Progenitor cell of endocrine pancreas (in vitro differentiated cells): ENCODE measurements around the gene TSPAN4. TPM values are rescaled to one million over a fixed set of nuclear protein-coding genes. Genes with fewer than 3 reads are reported as not detected.

Experiments
- DNase-seq: peaks from one replicate; pipeline ENCODE4 v3.0.0; 2021; ENCODE audit warnings: low spot score; ENCODE audit not compliant: unreplicated experiment
- H3K27ac Mint-ChIP-seq: 2 replicates; pipeline ENCODE4 v1.8.0; 2021; ENCODE audit warnings: mild to moderate bottlenecking, moderate library complexity, mixed read lengths
- H3K27me3 Mint-ChIP-seq: 2 replicates; pipeline ENCODE4 v1.8.0; 2021; ENCODE audit warnings: mixed read lengths
- H3K36me3 Mint-ChIP-seq: 2 replicates; pipeline ENCODE4 v1.8.0; 2022; ENCODE audit warnings: mixed read lengths; ENCODE audit not compliant: insufficient read depth
- H3K4me1 Mint-ChIP-seq: 2 replicates; pipeline ENCODE4 v1.8.0; 2021; ENCODE audit warnings: low read depth, mixed read lengths
- H3K4me3 Mint-ChIP-seq: 2 replicates; pipeline ENCODE4 v1.8.0; 2021; ENCODE audit warnings: low read depth, mild to moderate bottlenecking, moderate library complexity, mixed read lengths
- H3K9me3 Mint-ChIP-seq: 2 replicates; pipeline ENCODE4 v1.8.0; 2021; ENCODE audit warnings: low read depth, mixed read lengths
- total RNA-seq: library from RNA; stranded (reverse); gene quantifications from 2 replicates; pipeline ENCODE4 v1.2.1, GENCODE V29; 2021
- TF ChIP-seq, protein P1 (sequence below): fragments of 200-600 bp; sonication (generic); IDR thresholded peaks from one replicate; pipeline ENCODE4 v1.5.0; 2021; ENCODE audit warnings: antibody characterized with exemption, mild to moderate bottlenecking; ENCODE audit not compliant: unreplicated experiment

The TSPAN4 gene
- total RNA-seq, 1 donor from 2014 or later, result 24.9 TPM

DNA sequence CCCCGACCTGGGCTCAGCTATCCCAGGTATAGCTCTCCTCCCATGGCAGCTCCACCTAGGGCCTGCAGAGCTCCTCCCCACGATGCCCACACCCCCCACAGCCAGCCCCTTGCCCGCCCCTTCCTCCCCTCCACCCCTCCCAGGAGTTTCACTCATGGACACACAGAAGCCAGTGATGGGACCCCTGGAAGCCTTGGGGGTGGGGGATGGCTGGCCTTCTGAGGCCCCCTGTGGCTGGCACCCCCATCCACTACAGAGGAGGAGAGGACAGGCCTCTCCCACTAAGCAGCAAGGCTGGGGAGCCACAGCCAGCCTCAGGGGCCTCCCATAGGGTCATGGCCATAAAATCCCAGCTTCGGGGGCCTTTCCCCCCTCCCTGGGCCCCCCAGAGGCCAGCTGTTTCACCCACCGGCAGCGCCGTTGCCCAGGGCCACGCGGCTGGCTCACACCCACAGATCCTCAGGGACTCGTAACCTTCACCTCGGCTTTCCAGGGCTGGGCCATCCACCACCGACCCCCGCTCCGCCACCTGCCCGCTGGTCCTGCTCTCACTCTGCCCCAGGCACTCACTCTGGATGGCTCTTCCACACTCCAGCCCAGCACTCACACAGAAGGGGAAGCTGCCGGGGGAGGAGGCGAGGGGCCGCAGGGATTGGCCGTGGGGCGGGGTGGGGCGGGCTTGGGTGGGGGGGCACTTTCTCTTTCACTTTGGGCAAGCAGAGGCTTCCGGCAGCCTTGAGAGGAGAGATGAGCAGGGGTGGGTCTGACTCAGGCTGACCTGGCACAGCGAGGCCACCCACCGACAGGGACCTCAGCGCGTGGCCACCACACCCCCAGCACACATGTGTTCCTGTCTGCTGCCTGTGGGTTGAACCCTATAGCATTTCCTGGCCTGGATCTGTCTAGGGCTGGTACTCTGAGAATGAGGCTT lies 46.8 kb upstream of the TSPAN4 start:
- TF ChIP-seq, protein P1, sequence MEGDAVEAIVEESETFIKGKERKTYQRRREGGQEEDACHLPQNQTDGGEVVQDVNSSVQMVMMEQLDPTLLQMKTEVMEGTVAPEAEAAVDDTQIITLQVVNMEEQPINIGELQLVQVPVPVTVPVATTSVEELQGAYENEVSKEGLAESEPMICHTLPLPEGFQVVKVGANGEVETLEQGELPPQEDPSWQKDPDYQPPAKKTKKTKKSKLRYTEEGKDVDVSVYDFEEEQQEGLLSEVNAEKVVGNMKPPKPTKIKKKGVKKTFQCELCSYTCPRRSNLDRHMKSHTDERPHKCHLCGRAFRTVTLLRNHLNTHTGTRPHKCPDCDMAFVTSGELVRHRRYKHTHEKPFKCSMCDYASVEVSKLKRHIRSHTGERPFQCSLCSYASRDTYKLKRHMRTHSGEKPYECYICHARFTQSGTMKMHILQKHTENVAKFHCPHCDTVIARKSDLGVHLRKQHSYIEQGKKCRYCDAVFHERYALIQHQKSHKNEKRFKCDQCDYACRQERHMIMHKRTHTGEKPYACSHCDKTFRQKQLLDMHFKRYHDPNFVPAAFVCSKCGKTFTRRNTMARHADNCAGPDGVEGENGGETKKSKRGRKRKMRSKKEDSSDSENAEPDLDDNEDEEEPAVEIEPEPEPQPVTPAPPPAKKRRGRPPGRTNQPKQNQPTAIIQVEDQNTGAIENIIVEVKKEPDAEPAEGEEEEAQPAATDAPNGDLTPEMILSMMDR, result no peak
- Mint-ChIP-seq H3K4me3 (peak overlapping the region; percentile 82), H3K4me1 (peaks cover 7% of the 10 kb centered on the region), H3K36me3 (no peaks in the 10 kb centered on the region), H3K27ac (no peak overlapping the region), H3K9me3 (no peaks in the 10 kb centered on the region), H3K27me3 (no peaks in the 10 kb centered on the region)
- DNase-seq, result no peak

DNA sequence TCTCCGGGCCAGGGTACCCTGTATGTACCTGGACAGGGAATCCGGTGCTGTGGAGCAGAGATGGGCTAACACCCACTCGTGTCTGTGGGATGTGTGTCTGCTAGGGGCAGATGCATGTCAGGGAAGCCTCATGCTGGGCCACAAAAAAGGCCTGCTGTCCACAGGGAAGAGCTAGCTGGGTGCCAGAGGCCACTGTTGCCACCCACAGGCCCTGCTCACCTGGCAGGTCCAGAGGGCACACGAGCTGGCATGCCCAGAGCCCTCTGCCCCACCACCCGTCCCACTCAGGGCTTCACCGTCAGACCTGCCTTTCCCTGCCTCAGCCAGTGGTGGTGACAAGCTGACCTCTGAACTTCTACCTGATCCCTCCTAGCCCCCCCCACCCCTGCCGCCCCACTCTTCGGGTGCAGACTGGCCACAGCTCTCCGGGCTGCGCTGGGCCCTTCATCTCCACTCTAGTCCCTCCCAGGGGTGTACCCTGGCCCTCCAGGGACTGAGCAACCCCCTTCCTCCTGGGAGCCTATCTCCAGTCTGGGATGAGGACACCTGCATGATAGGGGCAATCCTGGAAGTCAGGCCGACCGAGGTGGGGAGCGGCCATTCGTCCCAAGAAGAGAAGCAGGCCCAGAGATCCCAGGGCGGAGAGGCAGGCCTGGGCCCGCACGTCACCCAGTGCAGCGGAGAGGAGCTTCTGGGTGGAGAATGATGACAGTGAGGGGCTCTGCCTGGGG lies 45.9 kb upstream of the TSPAN4 start:
- TF ChIP-seq, protein P1, result no peak
- Mint-ChIP-seq H3K9me3 (no peaks in the 10 kb centered on the region), H3K4me1 (peaks cover 7% of the 10 kb centered on the region), H3K4me3 (peak overlapping the region; percentile 82), H3K36me3 (no peaks in the 10 kb centered on the region), H3K27ac (peak overlapping the region; percentile 80), H3K27me3 (no peaks in the 10 kb centered on the region)
- DNase-seq, result no peak

DNA sequence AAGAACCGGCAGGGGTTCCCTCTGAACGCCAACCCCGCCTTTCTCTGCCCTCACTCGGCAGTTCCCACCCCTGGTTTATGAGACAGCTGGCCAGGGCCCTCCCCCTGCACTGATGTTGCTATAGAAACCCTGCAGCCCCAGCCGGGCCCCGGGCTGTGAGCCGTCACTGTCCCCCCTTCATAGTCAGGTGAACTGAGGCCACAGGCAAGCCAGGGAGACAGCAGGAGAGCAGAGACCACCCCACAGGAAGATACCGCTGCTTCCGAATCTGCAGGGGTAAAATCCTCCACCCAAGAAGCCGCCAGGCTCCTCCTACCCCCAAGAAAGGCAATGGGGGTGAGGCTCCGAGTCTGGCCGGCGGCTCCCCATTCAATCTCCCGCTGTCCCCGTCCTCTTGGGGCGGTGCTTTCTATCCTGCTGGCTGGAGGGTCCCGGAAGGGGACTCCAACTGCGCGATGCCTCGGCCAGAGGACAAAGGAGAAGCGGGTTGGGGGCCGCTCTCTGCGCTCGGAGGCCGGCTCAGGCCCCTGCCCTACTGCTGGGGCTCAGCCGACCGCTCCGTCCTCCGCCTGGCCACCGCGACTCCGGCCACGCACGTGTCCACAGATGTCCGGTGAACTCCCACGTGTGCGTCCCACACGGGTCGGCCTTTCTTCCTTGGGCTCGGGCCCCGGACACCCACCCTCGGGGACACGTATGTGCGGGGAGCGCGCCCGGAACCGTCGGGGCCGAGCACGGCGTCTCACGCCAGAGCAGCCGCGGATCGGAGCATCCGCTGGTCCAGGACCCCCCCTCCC lies 45.2 kb upstream of the TSPAN4 start:
- Mint-ChIP-seq H3K4me3 (peak overlapping the region; percentile 82), H3K4me1 (peaks cover 7% of the 10 kb centered on the region), H3K9me3 (no peaks in the 10 kb centered on the region), H3K36me3 (no peaks in the 10 kb centered on the region), H3K27me3 (no peaks in the 10 kb centered on the region), H3K27ac (peak overlapping the region; percentile 92)
- TF ChIP-seq, protein P1, result no peak
- no peak for DNase-seq

DNA sequence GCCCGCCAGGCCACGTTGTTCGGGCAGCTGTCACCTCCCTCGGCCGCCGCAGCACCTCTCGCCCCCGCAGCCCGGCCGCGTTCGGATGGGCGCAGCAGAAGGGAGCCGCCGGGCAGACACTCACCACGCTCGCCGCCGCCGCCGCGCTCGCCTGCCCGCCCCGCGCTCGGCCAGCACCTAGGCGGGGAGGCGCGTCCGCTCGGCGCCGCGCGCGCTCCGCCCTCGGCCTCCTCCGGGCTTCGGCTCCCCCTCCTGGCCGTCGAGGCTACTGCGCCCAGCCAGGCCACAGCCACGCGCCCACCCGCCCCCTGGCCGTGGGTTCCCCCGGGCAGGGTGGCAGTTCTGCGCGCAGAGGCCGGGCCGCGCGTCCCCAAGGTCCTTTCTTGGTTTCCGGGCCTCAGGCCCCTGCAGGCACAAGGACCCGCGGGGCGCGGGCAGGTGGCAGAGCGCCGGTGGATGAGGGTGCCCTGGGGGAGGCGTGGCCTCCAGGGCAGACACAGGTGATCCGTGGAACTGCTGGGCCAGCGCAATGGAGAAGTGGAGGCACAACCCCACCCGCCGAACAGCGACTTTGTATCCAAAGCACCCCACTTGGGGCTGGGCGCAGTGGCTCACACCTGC lies 44.4 kb upstream of the TSPAN4 start, which contains the start of gene SLC25A22:
Gene SLC25A22, minus strand, starts transcription at position 189 of the 621 bp plus-strand sequence. CDS start 3,275 bp downstream, outside the sequence.
- TF ChIP-seq, protein P1, result peak; percentile 83
- Mint-ChIP-seq H3K4me3 (peak within 1 kb of the TSS; percentile 82), H3K9me3 (no peaks in the 10 kb centered on the region), H3K27ac (peak within 1 kb of the TSS; percentile 92), H3K4me1 (peaks cover 7% of the 10 kb centered on the region), H3K36me3 (no peaks in the 10 kb centered on the region), H3K27me3 (no peaks in the 10 kb centered on the region)
- DNase-seq, result peak; percentile 86
